Measurements from ENCODE around the gene B3GALNT2.
A peak's percentile ranks its signal among the peaks of the same experiment; 100 is the strongest.

Gene B3GALNT2

DNA sequence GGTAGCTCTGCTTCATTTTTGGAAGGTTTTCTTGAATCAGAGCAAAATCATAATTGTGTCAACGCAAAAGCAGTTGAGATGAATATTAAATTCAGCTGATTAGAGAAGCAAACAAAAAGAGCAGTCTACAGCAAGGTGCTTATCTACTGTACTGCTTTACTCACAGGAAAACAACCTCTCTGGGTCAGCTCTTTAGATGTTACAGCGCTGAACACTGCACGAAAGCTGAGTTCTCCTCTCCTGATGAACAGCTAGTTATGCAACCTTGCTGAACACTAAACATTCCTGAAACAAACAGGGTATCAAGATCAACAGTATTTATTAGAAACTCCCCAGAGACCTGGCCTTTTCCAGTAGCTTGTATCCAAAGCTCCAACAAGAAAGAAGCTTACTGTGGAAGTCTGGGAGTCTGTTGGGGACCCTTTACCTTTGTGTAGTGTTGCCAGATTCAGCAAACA lies 95.7 kb downstream of the B3GALNT2 start:
- DNase-seq: no peak

DNA sequence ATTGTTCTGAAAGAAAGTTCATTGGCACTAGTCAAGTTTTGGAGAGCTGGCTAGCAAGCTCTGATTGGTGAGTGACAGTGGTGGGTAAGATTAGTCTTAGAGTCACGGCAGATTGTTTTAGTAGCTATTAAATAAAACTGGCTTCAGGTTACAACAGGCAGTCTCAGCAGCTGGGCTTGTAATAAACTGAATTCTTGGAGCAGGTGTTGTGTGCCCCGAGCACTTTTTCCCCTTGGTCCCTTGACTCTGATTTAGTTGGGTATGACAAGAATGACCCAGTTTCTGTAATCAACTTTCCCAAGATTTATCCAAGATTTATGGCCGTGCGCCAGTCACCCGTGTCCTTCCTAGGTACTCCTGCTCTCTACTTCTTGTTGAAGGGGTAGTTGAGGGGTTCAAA lies 96.8 kb downstream of the B3GALNT2 start:
- DNase-seq: peak in 1 of 2 experiments; percentile 1

DNA sequence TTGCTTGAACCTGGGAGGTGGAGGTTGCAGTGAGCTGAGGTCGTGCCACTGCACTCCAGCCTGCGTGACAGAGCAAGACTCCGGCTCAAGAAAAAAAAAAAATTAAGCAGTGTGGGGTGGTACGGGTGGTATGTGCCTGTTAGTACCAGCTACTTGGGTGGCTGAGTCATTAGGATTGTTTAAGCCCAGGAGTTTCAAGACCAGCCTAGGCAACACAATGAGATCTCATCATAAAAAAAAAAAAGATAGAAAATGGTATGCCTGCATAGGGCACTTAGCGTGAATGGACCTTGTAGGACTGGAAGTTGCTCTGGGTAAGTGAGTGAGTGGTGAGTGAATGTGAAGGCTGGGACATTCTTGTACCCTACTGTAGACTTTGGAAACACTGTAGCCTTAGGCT lies 100.1 kb downstream of the B3GALNT2 start:
- DNase-seq: no peak

DNA sequence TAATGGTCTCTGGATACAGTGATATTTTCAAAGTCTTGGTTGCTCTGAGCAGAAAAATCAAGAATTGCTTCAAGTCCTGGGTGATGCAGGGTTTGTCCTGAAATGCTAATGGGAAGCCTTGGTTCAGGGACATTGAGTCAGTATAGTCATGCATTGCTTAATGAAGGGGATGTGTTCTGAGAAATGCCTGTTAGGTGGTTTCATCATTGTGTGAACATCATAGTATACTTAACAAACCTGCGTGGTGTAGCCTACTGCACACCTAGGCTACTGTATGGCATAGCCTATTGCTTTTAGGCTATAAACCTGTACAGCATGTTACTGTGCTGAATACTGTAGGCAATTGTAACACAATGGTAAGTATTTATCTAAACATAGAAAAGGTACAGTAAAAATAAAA lies 100.7 kb downstream of the B3GALNT2 start:
- no peak for DNase-seq

DNA sequence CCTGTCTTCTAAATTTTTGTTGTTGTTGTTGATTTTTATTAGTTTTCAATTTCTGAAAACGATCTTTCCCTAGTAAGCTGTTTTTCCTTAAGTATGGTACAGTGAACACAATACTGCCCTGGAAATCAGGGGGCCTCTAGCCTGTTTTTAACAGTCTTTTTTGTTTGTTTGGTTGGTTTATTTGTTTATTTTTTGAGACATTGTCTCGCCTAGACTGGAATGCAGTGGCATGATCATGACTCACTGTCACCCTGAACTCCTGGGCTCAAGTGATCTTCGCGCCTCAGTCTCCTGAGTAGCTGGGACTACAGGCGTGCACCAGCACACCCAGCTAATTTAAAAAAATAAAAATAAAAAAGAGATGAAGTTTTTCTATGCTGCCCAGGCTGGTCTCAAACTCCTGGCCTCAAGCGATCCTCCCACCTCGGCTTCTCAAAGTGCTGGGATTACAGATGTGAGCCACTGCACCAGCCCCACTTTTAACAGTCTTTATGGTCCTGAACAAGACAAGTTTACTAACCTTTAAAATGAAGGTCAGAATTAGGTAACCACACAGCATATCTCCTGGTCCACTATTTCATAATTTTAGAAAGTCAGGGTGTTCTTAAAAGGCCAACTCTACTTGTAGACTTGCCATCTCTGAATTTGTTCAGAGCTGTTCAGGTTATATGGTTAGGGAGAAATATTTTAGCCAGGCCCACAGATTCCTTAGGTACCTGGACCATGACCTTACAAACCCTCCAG lies 101.6 kb downstream of the B3GALNT2 start:
- DNase-seq: no peak

DNA sequence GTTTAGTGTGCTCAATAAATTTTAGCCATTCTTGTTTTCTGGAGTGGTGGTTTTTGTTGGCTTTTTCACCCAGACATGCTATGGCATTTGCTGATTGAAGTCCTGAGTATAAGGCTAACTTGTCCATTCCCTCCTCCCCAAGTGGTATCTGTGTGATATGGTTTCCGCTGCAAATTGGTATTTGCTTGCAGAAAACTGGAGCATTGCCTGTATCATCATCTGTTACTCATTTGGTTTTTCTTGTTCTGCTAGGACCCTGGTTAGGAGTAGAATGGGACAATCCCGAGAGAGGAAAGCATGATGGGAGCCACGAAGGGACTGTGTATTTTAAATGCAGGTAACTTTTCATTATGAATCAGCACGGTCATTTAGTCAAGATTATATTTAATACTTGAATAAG lies 103.0 kb downstream of the B3GALNT2 start:
- no peak for DNase-seq

Data from SHP77 (cell line).